ENCODE measurements around the gene EXOC6B.

The EXOC6B gene

DNA sequence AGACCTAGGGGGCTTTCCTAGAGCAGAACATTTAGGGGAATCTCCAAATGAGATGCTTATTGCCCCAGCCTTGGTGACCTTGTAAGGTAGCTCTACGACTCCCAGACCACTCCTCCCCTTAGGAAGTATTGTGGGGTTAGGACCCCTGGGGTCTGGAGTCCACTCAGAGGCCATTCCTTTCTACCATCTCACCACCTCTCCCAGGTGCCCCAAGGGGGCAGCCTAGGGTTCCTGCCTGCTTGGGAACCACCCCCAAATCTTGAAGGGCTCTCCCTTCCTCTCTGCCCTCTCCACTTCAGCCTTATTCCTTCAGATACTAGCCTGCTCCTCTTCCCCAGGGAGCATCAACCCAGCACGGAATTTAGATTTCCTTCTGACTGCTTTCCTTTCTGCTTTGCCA is 17.5 kb upstream of the EXOC6B start:
- no peak overlapping the region for H3K4me3 ChIP-seq (ENCODE audit: low read depth, low read length)
- TF ChIP-seq, protein P1, sequence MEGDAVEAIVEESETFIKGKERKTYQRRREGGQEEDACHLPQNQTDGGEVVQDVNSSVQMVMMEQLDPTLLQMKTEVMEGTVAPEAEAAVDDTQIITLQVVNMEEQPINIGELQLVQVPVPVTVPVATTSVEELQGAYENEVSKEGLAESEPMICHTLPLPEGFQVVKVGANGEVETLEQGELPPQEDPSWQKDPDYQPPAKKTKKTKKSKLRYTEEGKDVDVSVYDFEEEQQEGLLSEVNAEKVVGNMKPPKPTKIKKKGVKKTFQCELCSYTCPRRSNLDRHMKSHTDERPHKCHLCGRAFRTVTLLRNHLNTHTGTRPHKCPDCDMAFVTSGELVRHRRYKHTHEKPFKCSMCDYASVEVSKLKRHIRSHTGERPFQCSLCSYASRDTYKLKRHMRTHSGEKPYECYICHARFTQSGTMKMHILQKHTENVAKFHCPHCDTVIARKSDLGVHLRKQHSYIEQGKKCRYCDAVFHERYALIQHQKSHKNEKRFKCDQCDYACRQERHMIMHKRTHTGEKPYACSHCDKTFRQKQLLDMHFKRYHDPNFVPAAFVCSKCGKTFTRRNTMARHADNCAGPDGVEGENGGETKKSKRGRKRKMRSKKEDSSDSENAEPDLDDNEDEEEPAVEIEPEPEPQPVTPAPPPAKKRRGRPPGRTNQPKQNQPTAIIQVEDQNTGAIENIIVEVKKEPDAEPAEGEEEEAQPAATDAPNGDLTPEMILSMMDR (IDR thresholded peaks at IDR 0.05; ENCODE audit: insufficient read depth, low read depth, low read length, missing control alignments): no peak
- no peak for DNase-seq (ENCODE audit: low read depth)

DNA sequence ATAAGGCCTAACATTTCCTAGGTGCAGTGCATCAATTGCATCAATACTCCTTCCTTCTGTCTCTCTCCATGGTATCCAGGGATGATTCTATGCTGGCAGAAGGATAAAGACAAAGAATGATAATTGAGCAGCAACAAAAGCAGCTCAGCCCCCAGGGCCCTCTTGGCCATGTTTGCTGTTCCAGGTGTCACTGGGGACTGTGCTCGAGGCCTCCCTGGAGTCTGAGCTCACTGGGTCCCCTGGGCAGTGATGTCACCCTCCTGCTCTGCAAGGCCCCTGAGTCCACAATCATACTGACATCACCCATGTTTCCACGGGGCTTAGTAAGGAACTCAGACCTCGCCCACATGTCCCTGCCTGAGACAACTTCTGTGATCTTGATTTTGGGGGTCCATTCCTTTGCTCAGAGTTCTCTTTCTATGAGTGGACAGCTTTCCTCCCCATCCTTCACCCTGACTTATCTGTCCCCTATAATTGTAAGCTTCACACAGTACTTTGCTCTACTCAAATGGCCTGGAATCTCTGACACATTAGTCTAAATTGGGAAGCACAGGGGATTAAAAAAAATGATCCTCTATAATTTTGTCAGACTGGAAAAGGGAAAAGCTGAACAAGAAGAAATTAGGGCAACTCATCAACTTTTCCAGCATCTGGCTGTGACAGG is 15.8 kb upstream of the EXOC6B start:
- no peak for DNase-seq (ENCODE audit: low read depth)
- TF ChIP-seq, protein P1 (IDR thresholded peaks at IDR 0.05; ENCODE audit: insufficient read depth, low read depth, low read length, missing control alignments): no peak
- no peak overlapping the region for H3K4me3 ChIP-seq (ENCODE audit: low read depth, low read length)

DNA sequence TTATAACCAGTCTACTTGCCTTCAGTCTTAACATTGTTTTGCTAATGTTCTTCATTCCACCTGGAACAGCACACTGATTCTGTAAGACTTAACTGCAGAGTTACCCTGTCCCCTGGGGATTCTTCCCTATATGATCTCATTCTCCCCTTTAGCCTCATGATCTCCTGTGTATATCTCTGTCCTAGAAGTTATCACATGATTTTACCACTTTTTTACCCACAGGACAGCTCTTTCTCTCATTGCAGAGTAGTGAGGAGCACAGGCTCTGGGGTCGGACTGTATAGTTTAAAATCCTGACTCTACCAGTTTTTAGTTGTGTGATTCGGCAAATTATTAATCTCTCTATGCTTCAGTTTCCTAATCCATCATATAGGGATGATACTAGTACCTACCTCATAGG is 14.2 kb upstream of the EXOC6B start:
- TF ChIP-seq, protein P1 (IDR thresholded peaks at IDR 0.05; ENCODE audit: insufficient read depth, low read depth, low read length, missing control alignments): no peak
- no peak for DNase-seq (ENCODE audit: low read depth)
- H3K4me3 ChIP-seq (ENCODE audit: low read depth, low read length): no peak overlapping the region

GRCh38 chr2:72837171-72837570 is 11.3 kb upstream of the EXOC6B start:
- DNase-seq (ENCODE audit: low read depth): no peak
- no peak overlapping the region for H3K4me3 ChIP-seq (ENCODE audit: low read depth, low read length)
- TF ChIP-seq, protein P1 (IDR thresholded peaks at IDR 0.05; ENCODE audit: insufficient read depth, low read depth, low read length, missing control alignments): no peak

- DNase-seq (ENCODE audit: low read depth): no peak
- TF ChIP-seq, protein P1 (IDR thresholded peaks at IDR 0.05; ENCODE audit: insufficient read depth, low read depth, low read length, missing control alignments): no peak
- H3K4me3 ChIP-seq (ENCODE audit: low read depth, low read length): no peak overlapping the region
Measured at GRCh38 chr2:72835403-72835802, 9.6 kb upstream of the EXOC6B start.

- TF ChIP-seq, protein P1 (IDR thresholded peaks at IDR 0.05; ENCODE audit: insufficient read depth, low read depth, low read length, missing control alignments): no peak
- DNase-seq (ENCODE audit: low read depth): no peak
- no peak overlapping the region for H3K4me3 ChIP-seq (ENCODE audit: low read depth, low read length)
Measured at GRCh38 chr2:72834596-72834995, 8.8 kb upstream of the EXOC6B start.
